ENCODE measurements around the gene ABCB10. TPM values are rescaled to one million over a fixed set of nuclear protein-coding genes. Genes with fewer than 3 reads are reported as not detected.
A peak's percentile ranks its signal among the peaks of the same experiment; 100 is the strongest.

The ABCB10 gene
- 10 to 100 TPM; 11.1 to 21.3 (median 17.7) TPM for total RNA-seq

- H3K9me3 ChIP-seq: no peaks in the 10 kb centered on the region
- ATAC-seq (ENCODE audit: low FRiP score in 2 of 2) (peak; percentile 96 to 97), DNase-seq (peak; percentile 97 to 98)
- peak within 1 kb of the TSS; percentile 84 to 94 (median 85) for H3K27ac ChIP-seq
- TF ChIP-seq EP300 (IDR thresholded peaks at IDR 0.05) (peak in 1 of 4 donors; percentile 22), POLR2A (IDR thresholded peaks at IDR 0.05) (peak in 2 of 4 donors; percentile 47 to 76), POLR2AphosphoS5 (IDR thresholded peaks at IDR 0.05) (peak; percentile 25 to 78)
- TF ChIP-seq, protein P1, sequence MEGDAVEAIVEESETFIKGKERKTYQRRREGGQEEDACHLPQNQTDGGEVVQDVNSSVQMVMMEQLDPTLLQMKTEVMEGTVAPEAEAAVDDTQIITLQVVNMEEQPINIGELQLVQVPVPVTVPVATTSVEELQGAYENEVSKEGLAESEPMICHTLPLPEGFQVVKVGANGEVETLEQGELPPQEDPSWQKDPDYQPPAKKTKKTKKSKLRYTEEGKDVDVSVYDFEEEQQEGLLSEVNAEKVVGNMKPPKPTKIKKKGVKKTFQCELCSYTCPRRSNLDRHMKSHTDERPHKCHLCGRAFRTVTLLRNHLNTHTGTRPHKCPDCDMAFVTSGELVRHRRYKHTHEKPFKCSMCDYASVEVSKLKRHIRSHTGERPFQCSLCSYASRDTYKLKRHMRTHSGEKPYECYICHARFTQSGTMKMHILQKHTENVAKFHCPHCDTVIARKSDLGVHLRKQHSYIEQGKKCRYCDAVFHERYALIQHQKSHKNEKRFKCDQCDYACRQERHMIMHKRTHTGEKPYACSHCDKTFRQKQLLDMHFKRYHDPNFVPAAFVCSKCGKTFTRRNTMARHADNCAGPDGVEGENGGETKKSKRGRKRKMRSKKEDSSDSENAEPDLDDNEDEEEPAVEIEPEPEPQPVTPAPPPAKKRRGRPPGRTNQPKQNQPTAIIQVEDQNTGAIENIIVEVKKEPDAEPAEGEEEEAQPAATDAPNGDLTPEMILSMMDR (IDR thresholded peaks at IDR 0.05): peak; percentile 83 to 96 (median 90)
- H3K4me3 ChIP-seq: peak within 1 kb of the TSS; percentile 91 to 99 (median 98)
- peaks cover 24 to 46% (median 24%) of the 10 kb centered on the region in 4 donors for H3K4me1 ChIP-seq
- peaks cover 0 to 4% (median 0%) of the 10 kb centered on the region in 4 donors for H3K36me3 ChIP-seq
- 0% methylated on average over 22 to 45 of the region's 109 CpGs for WGBS, 2 donors
- no peaks in the 10 kb centered on the region for H3K27me3 ChIP-seq
Measured at GRCh38 chr1:229558460-229559335, at the start of gene ABCB10. Gene ABCB10 (minus strand): TSS chr1:229558707. CDS start chr1:229558652, 55 bp downstream.

- Histone ChIP-seq H3K9me3 (no peaks in the 10 kb centered on the region), H3K27me3 (no peaks in the 10 kb centered on the region), H3K4me1 (no peaks in the 10 kb centered on the region), H3K27ac (no peak overlapping the region), H3K4me3 (no peak overlapping the region), H3K36me3 (peaks cover 6 to 83% (median 61%) of the 10 kb centered on the region in 4 donors)
- DNase-seq (no peak), ATAC-seq (ENCODE audit: low FRiP score in 2 of 2) (no peak)
- 94% methylated on average over 2 of the region's 2 CpGs for WGBS, 2 donors
- no peak for TF ChIP-seq EP300 (IDR thresholded peaks at IDR 0.05)
- TF ChIP-seq, protein P1 (IDR thresholded peaks at IDR 0.05): no peak
- TF ChIP-seq POLR2AphosphoS5 (IDR thresholded peaks at IDR 0.05): no peak
- no peak for TF ChIP-seq POLR2A (IDR thresholded peaks at IDR 0.05)
Measured at GRCh38 chr1:229607370-229607769, 48.9 kb upstream of the ABCB10 start.

DNA sequence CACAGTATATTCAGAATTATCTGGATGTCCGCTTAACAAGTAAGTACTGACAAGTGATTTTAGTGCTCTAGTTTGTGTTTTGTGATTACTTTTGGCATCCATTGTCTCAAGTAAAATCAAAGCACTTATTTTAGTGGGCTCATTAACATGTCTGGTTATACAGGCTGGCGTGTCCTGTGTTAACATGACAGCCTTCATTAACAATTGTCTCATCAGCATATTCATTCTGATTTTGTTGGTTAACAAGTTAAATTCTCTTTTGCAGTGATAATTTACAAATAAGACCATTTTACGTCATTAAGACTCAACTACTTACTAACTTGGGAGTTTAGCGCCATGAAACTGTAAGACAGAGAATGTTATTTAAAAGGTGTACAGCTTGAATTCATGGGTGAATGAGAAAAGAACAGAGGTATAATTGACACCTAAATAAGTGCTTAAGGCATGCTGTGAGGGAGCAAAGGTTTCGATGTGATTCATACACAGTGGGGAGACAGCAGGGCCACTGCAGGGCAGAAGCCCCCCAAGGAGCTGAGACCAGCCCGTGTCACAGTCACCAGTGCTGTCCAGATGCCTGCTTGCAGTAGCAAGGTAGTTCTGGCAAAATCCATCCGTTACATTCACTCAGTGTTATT is 45.0 kb upstream of the ABCB10 start:
- H3K4me1 ChIP-seq: peaks cover 0 to 4% (median 0%) of the 10 kb centered on the region in 4 donors
- no peak overlapping the region for H3K27ac ChIP-seq
- peaks cover 12 to 59% (median 37%) of the 10 kb centered on the region in 4 donors for H3K36me3 ChIP-seq
- ATAC-seq (ENCODE audit: low FRiP score in 2 of 2) (no peak), DNase-seq (no peak)
- WGBS, 2 donors: 80 to 84% methylated on average over 7 of the region's 7 CpGs
- TF ChIP-seq POLR2AphosphoS5 (IDR thresholded peaks at IDR 0.05) (no peak), EP300 (IDR thresholded peaks at IDR 0.05) (no peak), POLR2A (IDR thresholded peaks at IDR 0.05) (no peak)
- TF ChIP-seq, protein P1 (IDR thresholded peaks at IDR 0.05): no peak
- H3K9me3 ChIP-seq: no peaks in the 10 kb centered on the region
- H3K27me3 ChIP-seq: no peaks in the 10 kb centered on the region
- no peak overlapping the region for H3K4me3 ChIP-seq

- no peak overlapping the region for H3K4me3 ChIP-seq
- H3K36me3 ChIP-seq: peaks cover 9 to 33% (median 20%) of the 10 kb centered on the region in 4 donors
- TF ChIP-seq POLR2A (IDR thresholded peaks at IDR 0.05) (no peak), EP300 (IDR thresholded peaks at IDR 0.05) (no peak), POLR2AphosphoS5 (IDR thresholded peaks at IDR 0.05) (no peak)
- TF ChIP-seq, protein P1 (IDR thresholded peaks at IDR 0.05): no peak
- peaks cover 3 to 4% (median 3%) of the 10 kb centered on the region in 4 donors for H3K4me1 ChIP-seq
- ATAC-seq (ENCODE audit: low FRiP score in 2 of 2) (no peak), DNase-seq (no peak)
- no peaks in the 10 kb centered on the region for H3K9me3 ChIP-seq
- WGBS, 2 donors: 93 to 95% methylated on average over 5 of the region's 5 CpGs
- no peak overlapping the region for H3K27ac ChIP-seq
- no peaks in the 10 kb centered on the region for H3K27me3 ChIP-seq
Measured at GRCh38 chr1:229600229-229600628, 41.7 kb upstream of the ABCB10 start.
